ENCODE data around the gene PLIN3. TPM values are rescaled to one million over a fixed set of nuclear protein-coding genes. Genes with fewer than 3 reads are reported as not detected.

PLIN3 gene
- total RNA-seq, 1 experiment from 2014 or later, result 36.9 TPM

Other genes with a start within 250 kb of the PLIN3 start
- gene TNFAIP8L1, start 228.2 kb downstream of the PLIN3 start, total RNA-seq (2014; rRNA removed; shearing (Covaris generic)), result 1.4 and 1.5 TPM in 2 replicates
- gene MYDGF, start 197.3 kb downstream of the PLIN3 start, total RNA-seq (2014; rRNA removed; shearing (Covaris generic)), result 184 and 191 TPM in 2 replicates
- gene DPP9, start 143.8 kb downstream of the PLIN3 start, total RNA-seq (2014; rRNA removed; shearing (Covaris generic)), result 27.9 and 28.4 TPM in 2 replicates
- 10.2 and 10.6 TPM in 2 replicates for gene FEM1A, start 75.9 kb downstream of the PLIN3 start, total RNA-seq (2014; rRNA removed; shearing (Covaris generic))
- 3.0 and 4.4 TPM in 2 replicates for gene TICAM1, start 36.0 kb downstream of the PLIN3 start, total RNA-seq (2014; rRNA removed; shearing (Covaris generic))
- not detected in 2 replicates for gene ARRDC5, start 35.2 kb upstream of the PLIN3 start, total RNA-seq (2014; rRNA removed; shearing (Covaris generic))
- 11.0 and 13.4 TPM in 2 replicates for gene UHRF1, start 41.8 kb upstream of the PLIN3 start, total RNA-seq (2014; rRNA removed; shearing (Covaris generic))
- gene KDM4B, start 101.4 kb upstream of the PLIN3 start, total RNA-seq (2014; rRNA removed; shearing (Covaris generic)), result 5.6 and 6.0 TPM in 2 replicates